Transverse colon (tissue), 4 donors: ENCODE measurements around the gene KCNK10. TPM values are rescaled to one million over a fixed set of nuclear protein-coding genes. Genes with fewer than 3 reads are reported as not detected.

ENCODE experiments used
- DNase-seq: peaks from one replicate; pipeline ENCODE4 v3.0.0-alpha.2; 2019
- H3K27ac ChIP-seq, 4 donors: fragments of 200-600 bp; sonication (generic); 2 replicates each; pipeline ENCODE4 v1.5.1; 2016 to 2018; ENCODE audit warnings: inconsistent platforms in 4 of 4
- H3K27me3 ChIP-seq: fragments of 200-600 bp; sonication (generic); 2 replicates; pipeline ENCODE4 v1.5.1; 2017; ENCODE audit warnings: inconsistent platforms
- H3K36me3 ChIP-seq, 4 donors: fragments of 200-600 bp; sonication (generic); 2 replicates each; pipeline ENCODE4 v1.5.1; 2017 to 2019; ENCODE audit warnings: inconsistent platforms in 4 of 4
- H3K4me1 ChIP-seq, 4 donors: fragments of 200-600 bp; sonication (generic); 2 replicates each; pipeline ENCODE4 v1.5.1; 2017 to 2020; ENCODE audit warnings: inconsistent platforms in 4 of 4
- H3K4me3 ChIP-seq, 4 donors: fragments of 200-600 bp; sonication (generic); 1 replicate in 1 of 4; 2 replicates in 3 of 4; pipeline versions ENCODE4 v1.5.1 to v1.6.1; 2017 to 2019; ENCODE audit warnings: inconsistent platforms in 4 of 4
- H3K9me3 ChIP-seq, 2 donors: fragments of 200-600 bp; sonication (generic); 2 replicates each; pipeline ENCODE4 v1.5.1; 2017 to 2019; ENCODE audit warnings: inconsistent platforms in 2 of 2
- EP300 ChIP-seq: sonication (generic); formaldehyde crosslinking; IDR thresholded peaks from one replicate; pipeline ENCODE4 v1.6.1; 2017; ENCODE audit warnings: antibody characterized with exemption, low read depth
- POLR2A ChIP-seq: fragments of 450-650 bp; IDR thresholded peaks from one replicate; pipeline ENCODE4 v1.6.1; 2016; ENCODE audit warnings: antibody characterized with exemption, mild to moderate bottlenecking, moderate library complexity
- POLR2AphosphoS5 ChIP-seq, 3 donors: sonication (generic); formaldehyde crosslinking; IDR thresholded peaks; one replicate each; pipeline ENCODE4 v1.6.1; 2016; ENCODE audit warnings: antibody characterized with exemption in 3 of 3
- WGBS, 2 donors: methylation state at CpG; one replicate each; pipeline ENCODE4 v1.1.5; 2018; ENCODE audit warnings: low coverage in 1 of 2; 5-methylcytosine and 5-hydroxymethylcytosine counted together
- in situ Hi-C, 4 donors: fragments of 200-750 bp; cut with MboI; loops; one replicate each; pipeline versions ENCODE4 v1.15.0 to v1.15.1; 2017; ENCODE audit warnings: low sequenced_read_pairs in 3 of 4, low pct_ligation_motif_present in 1 of 4, low pct_unique_long_range_greater_than_20kb in 1 of 4
- intact Hi-C: fragments of 100-400 bp; cut with DNase I; formaldehyde crosslinking; loops from one replicate; pipeline ENCODE4 v1.15.1; 2023; ENCODE audit warnings: low total_unique reads
- total RNA-seq, 4 donors: library from RNA; depleted of rRNA; stranded (reverse); fragments of >200 nt; gene quantifications; one replicate each; pipeline ENCODE4 v1.1.0, GENCODE V29; 2016
- TF ChIP-seq, protein P1 (sequence below), 5 experiments: fragments of 200-600 bp in 3 of 5; fragments of 450-650 bp in 2 of 5; sonication (generic) in 3 of 5; IDR thresholded peaks; 1 replicate in 2 of 5; 2 replicates in 3 of 5; pipeline ENCODE4 v1.5.1; 2016 to 2017; ENCODE audit warnings: antibody characterized with exemption in 5 of 5, inconsistent platforms in 3 of 5, mild to moderate bottlenecking in 2 of 5, moderate library complexity in 1 of 5

KCNK10 gene
- total RNA-seq, 4 donors from 2014 or later, result 2.2 to 7.4 (median 3.2) TPM

DNA sequence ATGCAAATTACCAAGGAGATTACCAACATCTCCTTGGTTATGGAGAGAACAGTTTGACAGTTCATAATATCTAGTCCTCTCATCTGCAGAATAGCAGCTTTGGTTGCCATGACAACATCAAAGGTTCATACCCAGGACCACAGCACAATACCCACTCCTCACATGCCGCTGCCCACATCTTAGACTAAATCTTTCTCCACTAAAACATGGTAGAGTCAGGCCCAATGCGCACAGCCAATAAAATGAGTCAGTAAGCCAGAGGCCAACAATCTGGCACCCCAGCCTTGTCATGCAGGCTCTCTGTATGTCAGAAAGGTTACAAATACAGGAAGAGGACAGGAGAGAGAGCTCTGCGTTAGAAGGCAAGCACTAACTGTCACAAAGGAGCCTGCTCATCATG, 70.6 kb downstream of the KCNK10 start:
- peaks cover 0 to 13% (median 4%) of the 10 kb centered on the region in 4 donors for H3K4me1 ChIP-seq
- no peak for TF ChIP-seq POLR2A
- TF ChIP-seq, protein P1, sequence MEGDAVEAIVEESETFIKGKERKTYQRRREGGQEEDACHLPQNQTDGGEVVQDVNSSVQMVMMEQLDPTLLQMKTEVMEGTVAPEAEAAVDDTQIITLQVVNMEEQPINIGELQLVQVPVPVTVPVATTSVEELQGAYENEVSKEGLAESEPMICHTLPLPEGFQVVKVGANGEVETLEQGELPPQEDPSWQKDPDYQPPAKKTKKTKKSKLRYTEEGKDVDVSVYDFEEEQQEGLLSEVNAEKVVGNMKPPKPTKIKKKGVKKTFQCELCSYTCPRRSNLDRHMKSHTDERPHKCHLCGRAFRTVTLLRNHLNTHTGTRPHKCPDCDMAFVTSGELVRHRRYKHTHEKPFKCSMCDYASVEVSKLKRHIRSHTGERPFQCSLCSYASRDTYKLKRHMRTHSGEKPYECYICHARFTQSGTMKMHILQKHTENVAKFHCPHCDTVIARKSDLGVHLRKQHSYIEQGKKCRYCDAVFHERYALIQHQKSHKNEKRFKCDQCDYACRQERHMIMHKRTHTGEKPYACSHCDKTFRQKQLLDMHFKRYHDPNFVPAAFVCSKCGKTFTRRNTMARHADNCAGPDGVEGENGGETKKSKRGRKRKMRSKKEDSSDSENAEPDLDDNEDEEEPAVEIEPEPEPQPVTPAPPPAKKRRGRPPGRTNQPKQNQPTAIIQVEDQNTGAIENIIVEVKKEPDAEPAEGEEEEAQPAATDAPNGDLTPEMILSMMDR (IDR thresholded peaks at IDR 0.05), result no peak
- TF ChIP-seq EP300, result no peak
- WGBS, 2 donors, result 75 to 80% methylated on average over 1 to 3 of the region's 3 CpGs
- H3K4me3 ChIP-seq, result no peak overlapping the region
- no peaks in the 10 kb centered on the region for H3K36me3 ChIP-seq
- intact Hi-C loops, result no loop called here
- DNase-seq, result no peak
- in situ Hi-C loops, result no loop called here
- H3K27me3 ChIP-seq, result no peaks in the 10 kb centered on the region
- no peak overlapping the region for H3K27ac ChIP-seq
- no peaks in the 10 kb centered on the region for H3K9me3 ChIP-seq

DNA sequence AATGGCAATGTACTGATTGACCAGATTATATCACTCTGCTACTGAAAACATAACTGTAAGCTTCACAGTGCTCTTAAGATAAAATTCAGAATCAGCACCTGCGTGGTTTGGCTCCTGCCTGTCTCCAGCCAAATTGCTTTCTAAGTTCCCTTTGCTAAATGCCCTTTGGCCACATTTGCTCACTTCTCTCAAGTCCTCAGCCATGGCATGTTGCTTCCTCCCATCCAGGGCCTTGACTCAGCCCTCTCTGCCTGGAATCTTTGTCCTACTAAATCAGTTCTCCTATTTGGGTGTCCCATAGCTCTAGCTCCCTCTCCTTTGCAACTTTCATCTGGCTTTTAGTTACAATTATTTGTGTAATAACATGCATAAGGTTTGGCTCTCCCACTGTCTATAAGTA, 71.4 kb downstream of the KCNK10 start:
- Histone ChIP-seq H3K4me3 (no peak overlapping the region), H3K9me3 (no peaks in the 10 kb centered on the region), H3K27me3 (no peaks in the 10 kb centered on the region), H3K27ac (no peak overlapping the region), H3K36me3 (no peaks in the 10 kb centered on the region), H3K4me1 (peaks cover 0 to 20% (median 4%) of the 10 kb centered on the region in 4 donors)
- TF ChIP-seq, protein P1 (IDR thresholded peaks at IDR 0.05), result no peak
- TF ChIP-seq POLR2A (no peak), EP300 (no peak), POLR2AphosphoS5 (IDR thresholded peaks at IDR 0.05) (no peak)
- intact Hi-C loops, result no loop called here
- no peak for DNase-seq
- in situ Hi-C loops, result no loop called here
- WGBS, 2 donors, result 45 to 57% methylated on average over 1 of the region's 1 CpG

DNA sequence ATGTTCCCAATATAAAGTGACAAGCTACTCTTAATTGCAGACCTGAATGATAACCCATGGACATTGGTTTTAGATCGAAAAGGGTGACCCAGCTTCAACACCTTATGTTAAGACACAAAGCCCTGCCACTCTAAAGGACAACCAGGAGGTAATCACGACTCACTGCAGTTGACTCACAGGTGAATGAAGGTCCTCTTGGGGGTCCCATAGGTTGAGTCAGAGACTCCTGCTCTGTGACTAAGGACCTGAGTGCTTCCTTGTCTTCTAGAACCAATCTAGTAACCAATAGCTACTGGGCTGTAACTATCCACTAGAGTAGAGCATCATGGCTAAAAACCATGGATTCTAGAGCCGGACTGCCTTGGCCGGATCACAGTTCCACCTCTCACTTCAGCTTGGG, 73.8 kb downstream of the KCNK10 start:
- H3K27me3 ChIP-seq, result no peaks in the 10 kb centered on the region
- H3K36me3 ChIP-seq, result no peaks in the 10 kb centered on the region
- intact Hi-C loops (no loop called here), in situ Hi-C loops (no loop called here)
- peak overlapping the region in 1 of 4 donors; percentile 20 for H3K27ac ChIP-seq
- no peaks in the 10 kb centered on the region for H3K9me3 ChIP-seq
- H3K4me3 ChIP-seq, result no peak overlapping the region
- WGBS, 2 donors, result 80 to 87% methylated on average over 1 to 4 of the region's 4 CpGs
- TF ChIP-seq EP300, result no peak
- no peak for TF ChIP-seq POLR2AphosphoS5 (IDR thresholded peaks at IDR 0.05)
- no peak for TF ChIP-seq POLR2A
- TF ChIP-seq, protein P1 (IDR thresholded peaks at IDR 0.05), result no peak
- H3K4me1 ChIP-seq, result peaks cover 0 to 8% (median 0%) of the 10 kb centered on the region in 4 donors
- no peak for DNase-seq

DNA sequence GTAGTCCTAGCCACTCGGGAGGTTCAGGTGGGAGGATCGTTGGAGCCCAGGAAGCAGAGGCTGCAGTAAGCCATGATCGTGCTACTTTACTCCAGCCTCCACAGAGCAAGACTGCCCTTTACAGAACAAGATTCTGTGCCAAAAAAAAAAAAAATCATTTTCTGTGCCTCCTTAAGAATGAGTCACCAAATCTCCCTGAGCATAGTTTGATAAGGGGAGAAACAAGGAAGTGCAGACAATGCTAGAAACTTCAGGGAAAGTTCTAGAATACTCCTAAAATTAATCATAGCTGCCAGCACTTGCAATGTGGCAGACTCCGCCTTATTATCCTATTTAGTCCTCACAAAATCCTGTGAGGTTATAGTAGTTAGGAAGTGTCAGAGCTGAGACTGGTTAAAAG, 74.5 kb downstream of the KCNK10 start:
- WGBS, 2 donors, result 74 to 86% methylated on average over 4 of the region's 4 CpGs
- in situ Hi-C loops, result no loop called here
- TF ChIP-seq POLR2A (no peak), POLR2AphosphoS5 (IDR thresholded peaks at IDR 0.05) (no peak), EP300 (no peak)
- TF ChIP-seq, protein P1 (IDR thresholded peaks at IDR 0.05), result no peak
- Histone ChIP-seq H3K4me3 (no peak overlapping the region), H3K27me3 (no peaks in the 10 kb centered on the region), H3K4me1 (peaks cover 0 to 8% (median 0%) of the 10 kb centered on the region in 4 donors), H3K9me3 (no peaks in the 10 kb centered on the region), H3K27ac (peak overlapping the region in 2 of 4 donors; percentile 5 to 20), H3K36me3 (no peaks in the 10 kb centered on the region)
- DNase-seq, result no peak
- intact Hi-C loops, result no loop called here
